GM19239 (cell line): ENCODE results near the gene FAM117B.
A peak's percentile ranks its signal among the peaks of the same experiment; 100 is the strongest.

ENCODE experiments used
- DNase-seq: peaks from one replicate; pipeline ENCODE4 v3.0.0; 2011; ENCODE audit warnings: low spot score; ENCODE audit not compliant: insufficient read length
- FAIRE-seq: peaks from 2 replicates; lab custom pipeline; 2011; peaks lifted over from hg19 to GRCh38; lab: Jason Lieb, UNC

Gene FAM117B

DNA sequence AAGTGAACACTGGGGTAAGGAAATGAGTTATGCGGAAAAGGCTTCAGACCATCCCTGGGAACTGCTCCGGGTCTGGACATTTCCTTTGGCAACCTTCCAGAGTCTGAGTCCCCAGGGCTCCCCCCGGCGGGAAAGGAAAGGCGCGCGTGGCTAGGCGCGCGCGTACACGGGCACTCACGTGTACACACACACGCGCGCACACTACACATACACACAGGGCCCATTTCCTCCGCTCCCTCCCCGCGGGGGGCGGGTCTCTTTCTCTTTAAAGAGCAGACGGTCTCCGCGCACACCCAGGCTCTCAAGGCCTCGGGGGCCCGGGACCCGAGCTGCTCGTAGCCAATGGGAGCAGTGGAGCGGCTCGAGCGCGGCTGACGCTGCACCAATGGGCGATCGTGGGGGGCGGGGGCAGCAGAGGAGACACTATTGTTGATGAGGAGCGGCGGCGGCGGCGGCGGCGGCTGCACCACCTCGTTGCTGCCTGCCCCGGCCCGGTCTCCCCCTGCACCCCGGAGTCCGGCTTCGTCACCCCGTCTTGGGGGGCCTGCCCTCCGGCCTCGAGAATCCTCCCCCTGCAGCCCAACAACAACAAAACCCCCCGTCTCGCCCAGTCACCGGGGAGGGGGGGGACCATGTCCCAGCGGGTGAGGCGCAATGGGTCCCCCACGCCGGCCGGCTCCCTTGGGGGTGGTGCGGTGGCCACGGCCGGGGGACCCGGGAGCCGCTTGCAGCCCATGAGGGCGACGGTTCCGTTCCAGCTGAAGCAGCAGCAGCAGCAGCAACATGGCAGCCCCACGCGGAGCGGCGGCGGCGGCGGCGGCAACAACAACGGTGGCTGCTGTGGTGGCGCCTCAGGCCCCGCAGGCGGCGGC is at the start of gene FAM117B:
FAM117B (plus strand) TSS at position 414 of the 872 bp plus-strand sequence; CDS start at position 633, 219 bp downstream.
- peak; percentile 93 for FAIRE-seq
- DNase-seq = peak; percentile 91

DNA sequence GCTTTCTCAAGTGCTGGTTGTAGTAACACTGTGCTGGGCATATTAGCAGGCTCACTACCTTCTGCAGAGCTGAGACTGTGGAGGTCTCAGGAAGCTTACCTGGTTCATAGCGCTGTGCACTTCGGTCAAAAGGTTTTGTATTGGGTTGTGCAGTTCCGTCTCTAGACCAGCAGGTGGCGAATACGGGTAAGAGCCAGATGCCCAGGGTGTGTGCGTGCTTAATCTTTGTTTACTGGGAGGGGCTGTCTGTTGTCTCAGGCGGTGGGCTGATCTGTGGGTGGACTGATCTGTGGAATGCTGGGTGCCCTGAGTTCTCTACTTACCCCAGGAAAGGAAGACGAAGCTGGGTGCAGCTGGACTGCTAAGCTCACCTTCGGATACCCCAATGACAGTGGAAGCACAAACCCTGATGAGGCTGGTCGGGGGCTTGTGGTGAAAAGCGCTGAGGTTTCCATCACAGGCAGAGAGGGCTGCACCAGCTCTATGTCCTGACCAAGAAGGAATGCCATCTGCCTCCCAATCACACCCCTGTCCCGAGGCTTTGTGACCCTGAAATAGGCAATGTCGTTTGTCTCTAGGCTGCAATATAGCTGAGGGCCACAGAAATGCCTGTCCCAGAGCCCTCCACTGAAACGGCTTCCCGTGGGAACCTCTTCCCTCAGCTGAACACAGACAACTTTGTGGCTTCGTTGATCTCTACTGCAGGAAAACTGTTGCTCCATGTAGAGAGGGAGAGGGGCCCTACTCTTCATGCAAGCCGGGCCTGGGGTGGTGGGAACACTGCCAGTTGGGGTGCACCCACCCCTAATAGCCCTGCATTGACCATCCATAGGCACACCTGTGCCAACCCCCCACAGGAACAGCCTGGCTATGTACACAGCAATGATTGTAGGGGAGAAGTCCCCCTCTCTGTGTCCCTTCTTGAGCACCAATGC is 45.9 kb upstream of the FAM117B start:
- DNase-seq (peak; percentile 61), FAIRE-seq (peak; percentile 98)

GRCh38 chr2:202589582-202589949 is 45.2 kb upstream of the FAM117B start:
- DNase-seq (no peak), FAIRE-seq (no peak)

DNA sequence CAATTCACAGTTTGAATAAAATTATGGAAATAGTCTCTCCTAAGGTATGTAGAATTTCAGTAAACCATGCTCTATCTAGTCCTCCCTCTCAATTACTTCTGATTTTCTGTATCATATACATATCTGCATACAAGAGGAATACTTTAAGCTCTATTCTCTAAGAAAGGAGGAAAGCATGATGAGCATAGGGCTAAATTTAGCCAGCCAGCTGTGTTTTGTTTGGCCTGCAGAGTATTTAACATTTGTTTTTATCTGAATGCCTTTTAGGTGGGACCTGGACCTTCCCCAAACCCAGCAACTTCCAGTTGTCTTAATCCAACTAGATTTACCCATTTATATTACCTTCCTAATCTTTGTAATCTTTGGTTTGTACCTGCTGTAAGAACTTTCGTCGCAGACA is 42.2 kb upstream of the FAM117B start:
- DNase-seq (no peak), FAIRE-seq (no peak)

- FAIRE-seq = no peak
- no peak for DNase-seq
These were observed 35.7 kb upstream of the FAM117B start for GRCh38 chr2:202599105-202599504.

GRCh38 chr2:202599911-202600310 is 34.9 kb upstream of the FAM117B start:
- FAIRE-seq = peak; percentile 8
- DNase-seq = no peak

DNA sequence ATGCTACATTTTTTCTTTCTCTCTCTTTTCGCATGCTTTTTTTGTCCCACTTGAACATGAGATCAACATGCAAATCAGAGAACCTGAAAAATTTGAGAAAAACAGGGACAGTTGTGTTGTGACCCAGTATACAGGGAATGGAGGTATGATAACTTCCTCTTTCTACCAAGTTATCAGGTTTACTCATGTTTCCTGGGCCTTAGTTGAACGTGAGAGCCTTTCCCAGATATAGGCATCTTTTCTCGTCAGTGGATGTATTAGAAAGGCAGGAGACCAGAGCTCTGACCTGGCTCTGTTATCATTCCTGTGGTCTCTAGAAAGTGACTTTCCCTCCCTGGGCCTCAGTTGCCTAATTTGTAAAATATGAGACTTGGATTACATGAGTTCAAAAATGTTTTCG is 30.1 kb upstream of the FAM117B start:
- FAIRE-seq = peak; percentile 78
- DNase-seq = no peak

- no peak for FAIRE-seq
These were observed 29.6 kb upstream of the FAM117B start for GRCh38 chr2:202605174-202605573.

DNA sequence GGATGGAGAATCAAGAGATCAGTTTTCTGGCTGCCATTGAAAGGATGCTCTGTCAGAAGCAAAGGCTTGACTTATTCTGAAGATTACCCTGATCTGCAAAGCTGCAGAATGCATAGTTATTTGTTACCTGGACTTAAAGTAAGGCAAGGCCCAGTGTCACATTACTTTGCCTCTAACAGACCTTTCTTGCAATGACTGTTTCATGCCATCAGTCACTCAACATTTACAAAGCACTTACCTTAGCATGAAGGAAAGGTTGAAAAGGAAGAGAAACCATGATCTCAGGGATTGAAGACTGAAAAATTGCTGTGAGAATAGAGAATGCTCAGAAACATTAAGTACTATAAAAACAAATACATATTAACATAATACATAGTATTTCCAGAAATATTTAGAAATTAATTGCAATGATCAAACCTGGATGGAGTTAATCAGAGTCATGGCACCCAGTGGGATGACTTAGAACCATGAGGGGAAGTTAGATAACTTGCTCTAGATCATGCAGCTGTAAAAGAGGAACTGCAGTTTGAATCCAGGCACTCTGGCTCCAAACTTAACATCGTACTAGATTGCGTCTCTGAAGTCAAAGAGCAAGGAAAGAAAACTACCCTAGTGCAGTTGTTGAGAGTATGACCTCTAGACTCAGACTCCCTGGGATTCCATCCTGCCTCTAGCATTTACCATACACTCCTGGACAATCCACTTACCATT is 26.5 kb upstream of the FAM117B start:
- DNase-seq = no peak
- peak; percentile 87 for FAIRE-seq

More at GRCh38 chr2:202605174-202605573, 29.6 kb upstream of the FAM117B start:
- DNase-seq = no peak

DNA sequence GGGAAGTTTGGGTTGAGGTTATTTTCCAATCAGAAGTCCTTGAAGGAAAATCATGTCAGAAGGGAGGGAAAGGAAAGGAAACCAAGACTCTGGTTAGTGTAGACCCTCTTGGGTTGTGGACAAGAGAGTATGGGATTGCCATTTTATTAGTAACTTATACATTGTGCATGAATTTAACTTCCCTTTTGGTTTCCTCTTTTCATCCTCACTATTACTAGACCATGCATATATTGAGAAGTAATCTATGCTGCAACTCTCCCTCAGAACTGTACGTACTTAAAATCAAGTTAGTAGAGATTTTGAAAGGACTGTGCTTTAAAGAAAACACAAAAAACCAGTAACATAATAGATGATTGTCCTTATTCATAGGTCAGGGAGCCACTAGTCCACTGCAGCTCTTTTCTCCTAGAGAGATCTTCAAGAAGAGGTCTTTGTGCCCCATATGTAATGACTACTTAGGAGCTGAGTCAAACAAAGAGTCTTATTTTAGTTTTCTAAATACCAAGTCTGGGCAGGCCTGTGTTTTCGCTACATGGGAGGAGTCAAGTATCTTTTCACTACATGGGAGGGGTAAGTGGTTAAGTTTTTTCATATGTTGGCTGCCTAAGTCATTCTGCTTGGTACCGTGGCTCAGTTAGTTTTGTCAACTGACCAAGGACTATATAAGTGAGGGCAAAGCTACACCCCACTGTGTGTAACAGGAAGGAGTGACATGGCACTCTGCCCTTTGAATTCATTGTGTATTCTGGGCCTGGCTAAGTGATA is 25.2 kb upstream of the FAM117B start:
- FAIRE-seq = peak; percentile 97
- no peak for DNase-seq

DNA sequence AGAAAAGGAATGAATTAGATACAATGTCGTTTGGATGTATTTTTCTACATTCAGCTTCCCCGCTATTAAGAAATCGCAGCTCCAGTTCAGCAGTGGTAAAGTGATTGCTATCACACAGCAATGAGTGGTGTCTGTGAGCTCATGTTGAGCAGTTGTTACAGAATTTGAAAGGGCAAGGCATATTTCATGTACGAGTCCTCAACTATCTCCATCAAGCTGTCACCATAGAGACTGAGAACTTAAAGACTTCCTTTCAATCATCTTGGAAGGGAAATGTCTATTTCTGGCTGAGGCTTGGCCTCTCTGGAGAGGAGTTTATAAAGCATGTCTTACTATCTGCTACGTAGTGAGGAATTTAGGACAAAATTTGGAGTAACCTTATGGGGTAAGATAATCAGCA is 24.4 kb upstream of the FAM117B start:
- DNase-seq = no peak
- FAIRE-seq = no peak

- FAIRE-seq (no peak), DNase-seq (no peak)
These were observed 22.6 kb upstream of the FAM117B start for GRCh38 chr2:202612145-202612544.

GRCh38 chr2:202613479-202613878 is 21.3 kb upstream of the FAM117B start:
- FAIRE-seq = no peak
- DNase-seq = no peak

DNA sequence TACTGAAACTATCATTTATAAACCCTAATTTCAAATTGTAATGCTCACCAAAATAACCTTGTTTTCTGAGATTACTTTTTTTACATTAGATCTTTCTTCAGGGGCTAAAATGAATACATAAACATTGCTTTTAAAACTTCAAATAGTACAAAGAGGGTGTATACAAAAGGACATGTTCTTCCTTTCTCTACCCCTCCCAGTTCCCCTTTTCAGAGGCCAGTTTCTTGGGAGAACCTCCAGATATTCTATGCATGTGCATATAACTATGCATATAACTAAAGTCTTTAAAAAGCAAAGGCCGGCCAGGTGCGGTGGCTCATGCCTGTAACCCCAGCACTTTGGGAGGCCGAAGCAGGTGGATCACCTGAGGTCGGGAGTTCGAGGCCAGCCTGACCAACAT is 10.6 kb upstream of the FAM117B start:
- DNase-seq (no peak), FAIRE-seq (no peak)

DNA sequence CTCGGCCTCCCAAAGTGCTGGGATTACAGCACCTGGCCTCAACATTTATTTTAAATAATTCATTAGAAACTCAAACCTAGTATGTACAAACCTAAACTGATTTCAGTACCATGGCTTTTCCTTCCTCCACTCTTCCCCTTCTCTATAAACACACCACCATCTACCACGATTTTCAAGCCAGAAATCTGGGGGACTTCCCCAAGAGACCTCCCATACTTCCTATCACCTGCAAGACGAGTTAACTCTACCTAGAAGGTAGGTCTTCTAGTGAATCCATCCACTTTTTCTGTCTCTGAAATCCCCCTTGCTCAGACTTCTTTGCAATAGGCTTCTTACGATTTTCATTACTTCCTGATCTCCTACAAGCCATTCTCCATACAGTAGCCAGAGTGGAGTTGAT is 7.7 kb upstream of the FAM117B start:
- no peak for FAIRE-seq
- no peak for DNase-seq

DNA sequence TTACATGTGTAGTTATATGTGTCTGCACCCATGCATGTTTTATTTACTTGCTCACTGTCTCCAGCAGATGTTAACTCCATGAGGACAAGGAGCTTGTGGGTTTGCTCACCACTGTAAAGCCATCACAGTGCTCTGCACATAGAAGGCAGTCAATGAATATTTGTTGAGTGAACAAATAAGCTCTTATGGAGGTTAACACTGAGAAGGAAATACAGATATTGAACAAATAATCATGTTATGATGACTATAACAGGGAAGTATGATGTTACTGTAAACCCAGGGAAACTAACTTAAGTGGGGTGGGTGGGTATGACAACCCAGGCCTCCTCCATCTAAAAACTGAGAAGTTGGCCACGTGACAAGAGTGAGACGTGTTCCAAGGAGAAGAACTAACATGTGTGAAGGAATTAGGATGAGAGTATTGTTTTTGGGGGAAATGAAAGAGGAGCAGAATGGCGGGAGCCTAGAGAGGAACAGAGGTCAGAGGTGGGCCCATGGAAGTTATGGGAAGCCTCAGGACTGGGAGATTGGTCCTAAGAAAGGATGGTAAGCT is 6.0 kb upstream of the FAM117B start:
- FAIRE-seq (no peak), DNase-seq (no peak)

- FAIRE-seq (no peak), DNase-seq (no peak)
These were observed 2.0 kb upstream of the FAM117B start for GRCh38 chr2:202632682-202633290.

- no peak for DNase-seq
- FAIRE-seq = no peak
These were observed 1.3 kb upstream of the FAM117B start for GRCh38 chr2:202633470-202633869.
